ENCODE results near the gene ZBTB7B. TPM values are rescaled to one million over a fixed set of nuclear protein-coding genes. Genes with fewer than 3 reads are reported as not detected.

ZBTB7B gene
- total RNA-seq, 5 donors from 2014 or later (not counting 1 experiment from before 2014, with no cell fraction given): 39.6 to 68.4 (median 51.7) TPM

GRCh38 chr1:155057104-155057503 lies 54.5 kb downstream of the ZBTB7B start:
- Histone ChIP-seq H3K27me3 (replicated peaks in 1 of 2; ENCODE audit: control insufficient read depth in 2 of 2, extremely low read depth in 1 of 2, insufficient read depth in 2 of 2, low read length in 1 of 2) (no peaks in the 10 kb centered on the region), H3K4me1 (ENCODE audit: control insufficient read depth in 1 of 2, extremely low read depth in 1 of 2, insufficient read depth in 2 of 2, low read length in 2 of 2) (peaks cover 9 to 24% of the 10 kb centered on the region in 2 experiments), H3K4me3 (ENCODE audit: control insufficient read depth in 1 of 2, extremely low read depth in 1 of 2, low read length in 1 of 2) (no peak overlapping the region), H3K36me3 (ENCODE audit: control insufficient read depth in 2 of 2, extremely low read depth in 1 of 2, insufficient read depth in 1 of 2, low read length in 1 of 2) (peaks cover 0 to 16% of the 10 kb centered on the region in 2 donors), H3K9me3 (no peaks in the 10 kb centered on the region), H3K27ac (ENCODE audit: low read length) (no peak overlapping the region)
- 98% methylated on average over 8 of the region's 8 CpGs for WGBS (ENCODE audit: insufficient coverage)
- DNase-seq (no peak), ATAC-seq (replicated peaks in 1 of 4) (no peak)
- Mint-ChIP-seq H3K4me3 (no peak overlapping the region), H3K27me3 (no peaks in the 10 kb centered on the region), H3K9me3 (no peaks in the 10 kb centered on the region), H3K27ac (no peak overlapping the region), H3K4me1 (peaks cover 22% of the 10 kb centered on the region in 3 donors), H3K36me3 (peaks cover 16% of the 10 kb centered on the region)
- CTCF ChIA-PET: interaction anchor here (0.5 to 0.6 kb wide), 6 partner anchors 28 to 1161 kb away, joined by 3 to 5 read pairs (median 3); no protein-coding TSS in a partner anchor
- POLR2A ChIA-PET: no interaction called here

- Mint-ChIP-seq H3K27ac (no peak overlapping the region), H3K4me1 (peaks cover 19 to 22% (median 21%) of the 10 kb centered on the region in 3 donors), H3K4me3 (no peak overlapping the region), H3K36me3 (peaks cover 16% of the 10 kb centered on the region), H3K27me3 (no peaks in the 10 kb centered on the region), H3K9me3 (no peaks in the 10 kb centered on the region)
- CTCF ChIA-PET: interaction anchor here (0.5 to 0.6 kb wide), 2 partner anchors 40 to 47 kb away, joined by 3 to 10 read pairs; no protein-coding TSS in a partner anchor
- peaks cover 7 to 24% of the 10 kb centered on the region in 2 experiments for H3K4me1 ChIP-seq (ENCODE audit: control insufficient read depth in 1 of 2, extremely low read depth in 1 of 2, insufficient read depth in 2 of 2, low read length in 2 of 2)
- H3K27ac ChIP-seq (ENCODE audit: low read length): no peak overlapping the region
- ATAC-seq (replicated peaks in 1 of 4): no peak
- H3K36me3 ChIP-seq (ENCODE audit: control insufficient read depth in 2 of 2, extremely low read depth in 1 of 2, insufficient read depth in 1 of 2, low read length in 1 of 2): peaks cover 0 to 16% of the 10 kb centered on the region in 2 donors
- no peak for DNase-seq
- WGBS (ENCODE audit: insufficient coverage): 96% methylated on average over 12 of the region's 13 CpGs
- H3K9me3 ChIP-seq: no peaks in the 10 kb centered on the region
- H3K27me3 ChIP-seq (replicated peaks in 1 of 2; ENCODE audit: control insufficient read depth in 2 of 2, extremely low read depth in 1 of 2, insufficient read depth in 2 of 2, low read length in 1 of 2): no peaks in the 10 kb centered on the region
- no peak overlapping the region for H3K4me3 ChIP-seq (ENCODE audit: control insufficient read depth in 1 of 2, extremely low read depth in 1 of 2, low read length in 1 of 2)
- POLR2A ChIA-PET: interaction anchor here in 1 of 2 donors (0.6 kb wide), 1 partner anchor 25 kb away, joined by 5 read pairs; no protein-coding TSS in a partner anchor
Observed at GRCh38 chr1:155057788-155058211, 55.2 kb downstream of the ZBTB7B start.

GRCh38 chr1:155060736-155061135 lies 58.1 kb downstream of the ZBTB7B start:
- ATAC-seq (replicated peaks in 1 of 4) (no peak), DNase-seq (no peak)
- Mint-ChIP-seq H3K9me3 (no peaks in the 10 kb centered on the region), H3K27ac (no peak overlapping the region), H3K27me3 (no peaks in the 10 kb centered on the region), H3K36me3 (peaks cover 16% of the 10 kb centered on the region), H3K4me1 (peaks cover 26 to 33% (median 32%) of the 10 kb centered on the region in 3 donors), H3K4me3 (no peak overlapping the region)
- peaks cover 14 to 31% of the 10 kb centered on the region in 2 experiments for H3K4me1 ChIP-seq (ENCODE audit: control insufficient read depth in 1 of 2, extremely low read depth in 1 of 2, insufficient read depth in 2 of 2, low read length in 2 of 2)
- no peaks in the 10 kb centered on the region for H3K9me3 ChIP-seq
- H3K36me3 ChIP-seq (ENCODE audit: control insufficient read depth in 2 of 2, extremely low read depth in 1 of 2, insufficient read depth in 1 of 2, low read length in 1 of 2): peaks cover 0 to 16% of the 10 kb centered on the region in 2 donors
- CTCF ChIA-PET: interaction anchor here (0.6 to 9.5 kb wide), 7 partner anchors 10 to 36 kb away, joined by 3 to 57 read pairs (median 6); partner anchors contain the start of gene ADAM15 (in 1 of the 2)
- H3K4me3 ChIP-seq (ENCODE audit: control insufficient read depth in 1 of 2, extremely low read depth in 1 of 2, low read length in 1 of 2): no peak overlapping the region
- no peaks in the 10 kb centered on the region for H3K27me3 ChIP-seq (replicated peaks in 1 of 2; ENCODE audit: control insufficient read depth in 2 of 2, extremely low read depth in 1 of 2, insufficient read depth in 2 of 2, low read length in 1 of 2)
- no peak overlapping the region for H3K27ac ChIP-seq (ENCODE audit: low read length)
- POLR2A ChIA-PET: no interaction called here
- WGBS (ENCODE audit: insufficient coverage): 89% methylated on average over 8 of the region's 8 CpGs

GRCh38 chr1:155061381-155062150 lies 59.0 kb downstream of the ZBTB7B start:
- Histone ChIP-seq H3K27me3 (replicated peaks in 1 of 2; ENCODE audit: control insufficient read depth in 2 of 2, extremely low read depth in 1 of 2, insufficient read depth in 2 of 2, low read length in 1 of 2) (no peaks in the 10 kb centered on the region), H3K4me1 (ENCODE audit: control insufficient read depth in 1 of 2, extremely low read depth in 1 of 2, insufficient read depth in 2 of 2, low read length in 2 of 2) (peaks cover 14 to 31% of the 10 kb centered on the region in 2 experiments), H3K27ac (ENCODE audit: low read length) (no peak overlapping the region), H3K36me3 (ENCODE audit: control insufficient read depth in 2 of 2, extremely low read depth in 1 of 2, insufficient read depth in 1 of 2, low read length in 1 of 2) (peaks cover 0 to 16% of the 10 kb centered on the region in 2 donors), H3K9me3 (no peaks in the 10 kb centered on the region), H3K4me3 (ENCODE audit: control insufficient read depth in 1 of 2, extremely low read depth in 1 of 2, low read length in 1 of 2) (no peak overlapping the region)
- CTCF ChIA-PET: interaction anchor here (0.5 to 9.5 kb wide), 13 partner anchors 10 to 587 kb away, joined by 3 to 57 read pairs (median 3); partner anchors contain the start of genes ADAM15 (in 1 of the 2) and PMVK (in 1 of the 2)
- Mint-ChIP-seq H3K9me3 (no peaks in the 10 kb centered on the region), H3K4me3 (peak overlapping the region; percentile 20 to 62 (median 34)), H3K36me3 (peaks cover 12% of the 10 kb centered on the region), H3K27ac (peak overlapping the region in 1 of 2 donors; percentile 75), H3K4me1 (peaks cover 26 to 41% (median 38%) of the 10 kb centered on the region in 3 donors), H3K27me3 (no peaks in the 10 kb centered on the region)
- peak; percentile 76 to 98 (median 89) for DNase-seq
- peak; percentile 55 to 57 (median 55) for ATAC-seq (replicated peaks in 1 of 4)
- POLR2A ChIA-PET: no interaction called here
- 40% methylated on average over 14 of the region's 21 CpGs for WGBS (ENCODE audit: insufficient coverage)

- H3K9me3 Mint-ChIP-seq: no peaks in the 10 kb centered on the region
- Histone ChIP-seq H3K36me3 (ENCODE audit: control insufficient read depth in 2 of 2, extremely low read depth in 1 of 2, insufficient read depth in 1 of 2, low read length in 1 of 2) (peaks cover 0 to 15% of the 10 kb centered on the region in 2 donors), H3K27me3 (replicated peaks in 1 of 2; ENCODE audit: control insufficient read depth in 2 of 2, extremely low read depth in 1 of 2, insufficient read depth in 2 of 2, low read length in 1 of 2) (no peaks in the 10 kb centered on the region), H3K9me3 (no peaks in the 10 kb centered on the region), H3K4me1 (ENCODE audit: control insufficient read depth in 1 of 2, extremely low read depth in 1 of 2, insufficient read depth in 2 of 2, low read length in 2 of 2) (peaks cover 14 to 31% of the 10 kb centered on the region in 2 experiments), H3K4me3 (ENCODE audit: control insufficient read depth in 1 of 2, extremely low read depth in 1 of 2, low read length in 1 of 2) (no peak overlapping the region), H3K27ac (ENCODE audit: low read length) (no peak overlapping the region)
- ATAC-seq (replicated peaks in 1 of 4) (no peak), DNase-seq (no peak)
- H3K36me3 Mint-ChIP-seq: peaks cover 16% of the 10 kb centered on the region
- H3K4me3 Mint-ChIP-seq: peak overlapping the region in 2 of 3 donors; percentile 84 to 86
- peaks cover 26 to 43% (median 38%) of the 10 kb centered on the region in 3 donors for H3K4me1 Mint-ChIP-seq
- H3K27me3 Mint-ChIP-seq: no peaks in the 10 kb centered on the region
- H3K27ac Mint-ChIP-seq: no peak overlapping the region
- WGBS (ENCODE audit: insufficient coverage): 71% methylated on average over 25 of the region's 29 CpGs
- POLR2A ChIA-PET: no interaction called here
- CTCF ChIA-PET: interaction anchor here (0.5 to 9.5 kb wide), 8 partner anchors 11 to 586 kb away, joined by 3 to 57 read pairs (median 4); partner anchors contain the start of genes ADAM15 (in 1 of the 2) and PMVK (in 1 of the 2)
Observed at GRCh38 chr1:155062151-155062686, 59.6 kb downstream of the ZBTB7B start.

Data from T-cell (primary cell).